ENCODE data around the gene MAP7D1. TPM values are rescaled to one million over a fixed set of nuclear protein-coding genes. Genes with fewer than 3 reads are reported as not detected.

MAP7D1 gene
- polyA plus RNA-seq, 3 donors = 52.7 to 63.6 (median 60.0) TPM

- DNase-seq (ENCODE audit: low read depth in 3 of 3, low spot score in 2 of 3) = no peak
These were observed 8.4 kb downstream of the MAP7D1 start for GRCh38 chr1:36164361-36164760.

- no peak for DNase-seq (ENCODE audit: low read depth in 3 of 3, low spot score in 2 of 3)
These were observed 9.2 kb downstream of the MAP7D1 start for GRCh38 chr1:36165145-36165544.

GRCh38 chr1:36166136-36166535, 10.2 kb downstream of the MAP7D1 start:
- DNase-seq (ENCODE audit: low read depth in 3 of 3, low spot score in 2 of 3) = no peak

GRCh38 chr1:36166938-36167905, 11.3 kb downstream of the MAP7D1 start:
- no peak for DNase-seq (ENCODE audit: low read depth in 3 of 3, low spot score in 2 of 3)

GRCh38 chr1:36168514-36168913, 12.6 kb downstream of the MAP7D1 start:
- DNase-seq (ENCODE audit: low read depth in 3 of 3, low spot score in 2 of 3) = no peak

- DNase-seq (ENCODE audit: low read depth in 3 of 3, low spot score in 2 of 3) = no peak
These were observed 14.9 kb downstream of the MAP7D1 start for GRCh38 chr1:36170643-36171412.

GRCh38 chr1:36172017-36172747, 16.2 kb downstream of the MAP7D1 start:
- DNase-seq (ENCODE audit: low read depth in 3 of 3, low spot score in 2 of 3) = no peak

GRCh38 chr1:36172983-36173382, 17.0 kb downstream of the MAP7D1 start:
- DNase-seq (ENCODE audit: low read depth in 3 of 3, low spot score in 2 of 3) = no peak

GRCh38 chr1:36174713-36175112, 18.8 kb downstream of the MAP7D1 start:
- no peak for DNase-seq (ENCODE audit: low read depth in 3 of 3, low spot score in 2 of 3)

- DNase-seq (ENCODE audit: low read depth in 3 of 3, low spot score in 2 of 3) = no peak
These were observed 19.5 kb downstream of the MAP7D1 start for GRCh38 chr1:36175137-36176095.

- DNase-seq (ENCODE audit: low read depth in 3 of 3, low spot score in 2 of 3) = no peak
These were observed 20.4 kb downstream of the MAP7D1 start for GRCh38 chr1:36176106-36176949.

GRCh38 chr1:36177589-36178431, 21.9 kb downstream of the MAP7D1 start:
- DNase-seq (ENCODE audit: low read depth in 3 of 3, low spot score in 2 of 3) = no peak

- DNase-seq (ENCODE audit: low read depth in 3 of 3, low spot score in 2 of 3) = no peak
These were observed 22.7 kb downstream of the MAP7D1 start for GRCh38 chr1:36178471-36179219.

- DNase-seq (ENCODE audit: low read depth in 3 of 3, low spot score in 2 of 3) = no peak
These were observed 23.2 kb downstream of the MAP7D1 start for GRCh38 chr1:36179220-36179600.

GRCh38 chr1:36182734-36183133, 26.8 kb downstream of the MAP7D1 start:
- DNase-seq (ENCODE audit: low read depth in 3 of 3, low spot score in 2 of 3) = no peak

GRCh38 chr1:36183309-36183856, 27.4 kb downstream of the MAP7D1 start:
- DNase-seq (ENCODE audit: low read depth in 3 of 3, low spot score in 2 of 3) = no peak
